OCI-LY1 (cell line): ENCODE results near the gene RGP1.

Source experiments
- H2AFZ ChIP-seq: fragments of 200-600 bp; sonication (generic), shearing (Covaris generic); 2 replicates; pipeline ENCODE4 v1.6.0; 2014; ENCODE audit warnings: antibody characterized with exemption, mild to moderate bottlenecking, low read length
- H3F3A ChIP-seq: fragments of 200-600 bp; sonication (generic), shearing (Covaris generic); 2 replicates; pipeline ENCODE4 v1.6.0; 2014; ENCODE audit warnings: mild to moderate bottlenecking, antibody characterized with exemption, low read length, moderate library complexity; ENCODE audit not compliant: insufficient read depth
- H3K27ac ChIP-seq: fragments of 200-600 bp; sonication (generic); 2 replicates; pipeline ENCODE4 v1.5.1; 2014; ENCODE audit warnings: low read length, mixed run types, mild to moderate bottlenecking, low read depth; ENCODE audit not compliant: poor library complexity, severe bottlenecking
- H3K27me3 ChIP-seq: fragments of 200-600 bp; sonication (generic); 2 replicates; pipeline ENCODE4 v1.6.0; 2014; ENCODE audit warnings: antibody characterized with exemption, mild to moderate bottlenecking, low read length, moderate library complexity; ENCODE audit not compliant: insufficient read depth
- H3K36me3 ChIP-seq: fragments of 200-600 bp; sonication (generic); 2 replicates; pipeline ENCODE4 v1.6.1; 2014; ENCODE audit warnings: mild to moderate bottlenecking, antibody characterized with exemption, low read length, moderate library complexity, mixed read lengths; ENCODE audit not compliant: insufficient read depth
- H3K4me1 ChIP-seq: fragments of 200-600 bp; sonication (generic); 2 replicates; pipeline ENCODE4 v1.5.1; 2014; ENCODE audit warnings: mild to moderate bottlenecking, low read length, moderate library complexity; ENCODE audit not compliant: insufficient read depth, severe bottlenecking
- H3K4me2 ChIP-seq: fragments of 200-600 bp; sonication (generic), shearing (Covaris generic); 2 replicates; pipeline ENCODE4 v1.6.1; 2014; ENCODE audit warnings: low read length
- H3K4me3 ChIP-seq: fragments of 200-600 bp; sonication (generic); 2 replicates; pipeline ENCODE4 v1.5.1; 2014; ENCODE audit warnings: low read length, low read depth, mild to moderate bottlenecking, mixed read lengths; ENCODE audit not compliant: poor library complexity, severe bottlenecking
- H3K79me2 ChIP-seq: fragments of 200-600 bp; shearing (Covaris generic); 2 replicates; pipeline ENCODE4 v1.6.1; 2016; ENCODE audit warnings: mixed run types, low read length, mixed read lengths; ENCODE audit not compliant: insufficient read depth
- H3K9ac ChIP-seq: fragments of 200-600 bp; sonication (generic), shearing (Covaris generic); 2 replicates; pipeline ENCODE4 v1.6.1; 2014; ENCODE audit warnings: mild to moderate bottlenecking, low read length, mixed read lengths
- H3K9me2 ChIP-seq: fragments of 200-600 bp; sonication (generic), shearing (Covaris generic); 2 replicates; pipeline ENCODE4 v1.6.1; 2014; ENCODE audit warnings: low read depth, mild to moderate bottlenecking, low read length, mixed read lengths
- H3K9me3 ChIP-seq: fragments of 200-600 bp; shearing (Covaris generic); 2 replicates; pipeline ENCODE4 v1.6.1; 2014; ENCODE audit warnings: low read length, mixed read lengths
- H4K20me1 ChIP-seq: fragments of 200-600 bp; sonication (generic), shearing (Covaris generic); 2 replicates; pipeline ENCODE4 v1.6.0; 2016; ENCODE audit warnings: mild to moderate bottlenecking, low read length; ENCODE audit not compliant: insufficient read depth
- CTCF ChIP-seq: fragments of 200-600 bp; sonication (generic), shearing (Covaris generic); IDR thresholded peaks from 2 replicates; pipeline ENCODE4 v1.5.1; 2017; ENCODE audit warnings: mild to moderate bottlenecking, antibody characterized with exemption, low read length, moderate library complexity, mixed read lengths
- EZH2 ChIP-seq: fragments of 200-600 bp; sonication (generic), shearing (Covaris generic); IDR thresholded peaks from 2 replicates; pipeline ENCODE4 v1.8.0; 2017; ENCODE audit warnings: borderline replicate concordance, mixed run types, mild to moderate bottlenecking, antibody characterized with exemption, low read length, moderate library complexity, mixed read lengths

RGP1 gene

GRCh38 chr9:35702696-35703095, 46.4 kb upstream of the RGP1 start:
- Histone ChIP-seq H3K27ac (no peak overlapping the region), H3K27me3 (no peaks in the 10 kb centered on the region), H3K9ac (no peak overlapping the region), H3K79me2 (no peaks in the 10 kb centered on the region), H3K4me2 (no peak overlapping the region), H3K4me3 (no peak overlapping the region), H2AFZ (no peak overlapping the region), H3K9me2 (no peaks in the 10 kb centered on the region), H3K36me3 (peaks cover 99% of the 10 kb centered on the region), H3F3A (no peaks in the 10 kb centered on the region), H3K4me1 (no peaks in the 10 kb centered on the region), H3K9me3 (no peaks in the 10 kb centered on the region), H4K20me1 (no peaks in the 10 kb centered on the region)
- TF ChIP-seq EZH2 (no peak), CTCF (no peak)

GRCh38 chr9:35703906-35704672, 45.0 kb upstream of the RGP1 start:
- peaks cover 99% of the 10 kb centered on the region for H3K36me3 ChIP-seq
- H4K20me1 ChIP-seq = no peaks in the 10 kb centered on the region
- TF ChIP-seq EZH2 (no peak), CTCF (no peak)

GRCh38 chr9:35705372-35705771, 43.7 kb upstream of the RGP1 start:
- peaks cover 93% of the 10 kb centered on the region for H3K36me3 ChIP-seq
- no peaks in the 10 kb centered on the region for H3K9me2 ChIP-seq
- H3K79me2 ChIP-seq = no peaks in the 10 kb centered on the region

More at GRCh38 chr9:35703906-35704672, 45.0 kb upstream of the RGP1 start:
- H3K4me2 ChIP-seq = no peak overlapping the region
- no peak overlapping the region for H3K9ac ChIP-seq
- H3K4me3 ChIP-seq = no peak overlapping the region
- H3K9me3 ChIP-seq = no peaks in the 10 kb centered on the region
- no peaks in the 10 kb centered on the region for H3F3A ChIP-seq
- no peaks in the 10 kb centered on the region for H3K27me3 ChIP-seq
- no peaks in the 10 kb centered on the region for H3K79me2 ChIP-seq
- no peak overlapping the region for H2AFZ ChIP-seq
- no peaks in the 10 kb centered on the region for H3K9me2 ChIP-seq
- no peaks in the 10 kb centered on the region for H3K4me1 ChIP-seq
- H3K27ac ChIP-seq = no peak overlapping the region

More at GRCh38 chr9:35705372-35705771, 43.7 kb upstream of the RGP1 start:
- H3K27ac ChIP-seq = no peak overlapping the region
- H3K4me2 ChIP-seq = no peak overlapping the region
- no peaks in the 10 kb centered on the region for H3K4me1 ChIP-seq
- TF ChIP-seq EZH2 = no peak
- no peak for TF ChIP-seq CTCF
- H3F3A ChIP-seq = no peaks in the 10 kb centered on the region
- H3K9ac ChIP-seq = no peak overlapping the region
- H3K4me3 ChIP-seq = no peak overlapping the region
- no peaks in the 10 kb centered on the region for H4K20me1 ChIP-seq
- no peaks in the 10 kb centered on the region for H3K27me3 ChIP-seq
- no peak overlapping the region for H2AFZ ChIP-seq
- no peaks in the 10 kb centered on the region for H3K9me3 ChIP-seq
